ENCODE data around the gene KLK1.
"Not testable (repeated sequence)": the region's sequence is repeated elsewhere in the genome, so short reads cannot be mapped to it uniquely, and the experiment has no call there.

Gene KLK1

GRCh38 chr19:50812474-50812873 is 11.1 kb downstream of the KLK1 start:
- DNase-seq = no peak

DNA sequence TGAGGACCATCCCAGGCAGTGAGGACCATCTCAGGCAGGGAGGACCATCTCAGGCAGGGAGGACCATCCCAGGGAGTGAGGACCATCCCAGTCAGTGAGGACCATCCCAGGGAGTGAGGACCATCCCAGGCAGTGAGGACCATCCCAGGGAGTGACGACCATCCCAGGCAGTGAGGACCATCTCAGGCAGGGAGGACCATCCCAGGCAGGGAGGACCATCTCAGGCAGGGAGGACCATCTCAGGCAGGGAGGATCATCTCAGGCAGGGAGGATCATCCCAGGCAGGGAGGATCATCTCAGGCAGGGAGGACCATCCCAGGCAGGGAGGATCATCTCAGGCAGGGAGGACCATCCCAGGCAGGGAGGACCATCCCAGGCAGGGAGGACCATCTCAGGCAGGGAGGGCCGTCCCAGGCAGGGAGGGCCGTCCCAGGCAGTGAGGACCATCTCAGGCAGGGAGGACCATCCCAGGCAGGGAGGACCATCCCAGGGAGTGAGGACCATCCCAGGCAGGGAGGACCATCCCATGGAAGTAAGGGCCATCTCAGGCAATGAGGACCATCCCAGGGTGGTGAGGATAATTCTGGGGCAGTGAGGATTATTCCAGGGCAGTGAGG is 11.9 kb downstream of the KLK1 start:
- not testable (repeated sequence) for DNase-seq

DNA sequence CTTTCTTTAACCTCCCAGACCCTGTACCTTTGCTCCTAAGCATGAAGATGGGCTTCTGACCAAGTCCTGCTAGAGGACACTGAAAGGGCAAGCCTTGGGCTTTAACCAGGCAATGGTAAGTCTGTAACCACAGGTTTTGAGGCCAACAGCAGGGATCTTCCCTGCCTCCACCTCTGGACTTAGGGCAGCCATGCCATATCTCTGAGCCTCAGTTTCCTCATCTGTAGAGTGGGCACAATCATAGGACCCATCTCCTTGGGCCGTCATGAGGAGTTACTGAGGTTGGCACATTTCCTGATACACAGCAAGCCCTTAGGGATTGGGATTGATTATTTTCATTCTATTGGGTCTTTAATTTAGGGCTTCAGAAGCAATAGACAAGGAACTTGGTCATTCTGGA is 14.7 kb downstream of the KLK1 start:
- no peak for DNase-seq

GRCh38 chr19:50804420-50805272 is 18.9 kb downstream of the KLK1 start:
- peak; percentile 99 for DNase-seq

DNA sequence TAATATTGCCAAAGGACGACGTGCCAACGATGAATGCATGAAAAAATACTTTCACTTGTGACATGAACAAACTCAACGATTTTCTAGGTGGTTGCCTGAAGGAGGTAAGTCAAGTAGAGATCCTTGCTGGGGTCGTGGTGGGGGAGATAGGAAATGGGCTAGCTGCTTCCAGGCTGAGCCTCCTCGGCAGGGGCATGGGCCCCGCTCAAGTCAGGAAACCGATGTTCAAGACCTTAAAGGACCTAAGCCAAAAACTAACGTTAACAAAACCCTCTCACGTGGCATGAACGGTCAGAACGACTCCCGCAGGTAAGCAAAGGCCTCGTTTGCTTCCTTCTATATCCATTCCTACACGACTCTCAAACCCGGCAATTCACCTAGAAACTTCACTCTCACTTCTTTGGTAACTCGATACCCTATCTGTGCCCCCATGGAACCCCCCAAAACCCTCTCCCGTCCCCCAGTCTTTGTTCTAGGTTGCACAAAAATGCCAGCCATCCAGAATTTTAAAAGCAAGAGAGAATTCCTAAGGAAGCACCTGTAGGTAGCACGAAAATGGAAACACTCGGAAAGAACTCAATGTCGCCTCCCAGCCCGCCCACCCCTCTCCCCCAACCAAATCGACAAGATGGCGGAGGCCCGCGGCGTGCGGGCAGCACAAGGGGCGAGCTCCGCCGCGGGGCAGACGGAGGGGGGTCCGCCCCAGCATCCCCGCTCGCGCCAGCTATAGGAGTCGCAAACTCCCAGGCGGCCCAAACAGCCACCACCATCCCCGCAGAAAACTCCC is 19.8 kb downstream of the KLK1 start:
- DNase-seq = peak in 1 of 2 donors; percentile 12

DNA sequence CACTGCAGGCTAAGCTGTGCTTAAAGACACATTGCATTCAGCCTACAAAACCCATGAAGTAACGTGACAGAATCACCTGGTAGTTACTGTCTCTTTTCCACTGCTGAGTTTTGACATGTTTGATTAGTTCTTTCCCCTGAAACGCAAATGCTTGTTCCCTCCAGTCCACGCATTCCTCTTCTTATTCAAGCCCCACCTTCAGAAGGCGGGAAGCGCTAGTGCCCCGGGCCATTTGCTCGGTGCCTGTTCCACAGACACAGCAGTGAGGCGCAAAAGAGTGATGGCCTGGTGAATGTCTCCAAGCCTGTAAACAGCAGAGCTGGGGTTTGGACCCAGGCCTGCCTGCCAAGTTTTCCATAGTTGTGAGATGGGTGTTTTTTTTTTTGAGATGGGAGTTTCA is 22.5 kb downstream of the KLK1 start:
- no peak for DNase-seq

DNA sequence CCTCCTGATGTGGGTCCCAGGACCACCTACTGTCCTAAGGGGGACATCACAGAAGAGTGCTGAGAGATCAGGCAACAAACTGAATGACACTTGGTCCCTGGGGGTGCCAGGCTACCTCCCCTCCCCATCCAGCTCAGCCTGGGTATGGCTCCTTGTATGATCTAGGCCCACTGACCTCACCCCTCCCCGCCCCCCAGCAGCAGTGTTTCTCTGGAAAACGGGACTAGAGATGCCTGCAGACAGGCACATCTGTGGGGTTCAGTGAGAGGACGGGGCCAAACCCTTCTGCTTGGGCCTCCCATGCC is 24.1 kb downstream of the KLK1 start:
- no peak for DNase-seq

- DNase-seq = no peak
Measured at GRCh38 chr19:50798659-50799546, 24.7 kb downstream of the KLK1 start.

DNA sequence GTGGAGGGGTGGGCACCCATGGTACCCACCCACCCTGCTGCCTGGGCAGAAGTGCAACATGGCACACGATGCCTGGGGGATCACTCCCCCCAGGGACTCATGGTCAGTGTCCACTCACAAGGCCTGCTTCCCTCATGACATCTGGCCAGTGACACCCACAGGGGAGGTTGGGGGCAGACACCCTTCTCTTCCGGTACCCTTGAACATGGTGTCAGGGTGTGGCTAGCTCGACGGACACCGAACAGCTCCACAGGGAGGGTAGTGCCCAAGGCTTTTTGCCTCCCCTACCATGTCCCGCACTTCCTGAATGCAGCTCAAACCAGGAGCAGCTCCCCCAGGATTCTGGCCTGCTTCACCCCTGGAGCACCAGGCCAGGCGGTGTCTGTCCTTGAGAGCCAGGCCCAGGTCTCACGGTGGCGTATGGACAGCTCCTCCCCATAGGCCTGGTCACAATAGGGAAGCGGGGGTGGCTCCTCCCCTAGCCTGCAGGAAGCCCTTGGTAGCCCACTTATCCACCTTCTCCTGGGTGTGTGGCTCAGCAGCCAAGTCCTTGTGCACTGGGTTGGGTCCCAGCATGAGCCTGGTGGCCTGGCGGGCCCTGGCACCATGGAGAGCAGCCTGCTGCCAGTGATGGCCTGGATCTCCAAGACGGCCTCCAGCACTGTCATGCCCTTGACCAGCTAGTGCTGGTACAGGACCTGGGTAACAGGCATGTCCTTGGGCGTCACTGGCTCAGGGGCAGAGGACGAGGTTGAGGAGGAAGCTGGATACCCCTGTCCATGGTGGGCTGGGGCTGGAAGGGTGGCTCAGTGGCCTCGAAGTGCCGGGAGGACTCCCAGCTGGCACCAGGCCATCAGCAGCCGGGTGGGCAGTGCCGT is 25.6 kb downstream of the KLK1 start:
- DNase-seq = no peak

GRCh38 chr19:50797429-50797780 is 26.2 kb downstream of the KLK1 start:
- DNase-seq = no peak

DNA sequence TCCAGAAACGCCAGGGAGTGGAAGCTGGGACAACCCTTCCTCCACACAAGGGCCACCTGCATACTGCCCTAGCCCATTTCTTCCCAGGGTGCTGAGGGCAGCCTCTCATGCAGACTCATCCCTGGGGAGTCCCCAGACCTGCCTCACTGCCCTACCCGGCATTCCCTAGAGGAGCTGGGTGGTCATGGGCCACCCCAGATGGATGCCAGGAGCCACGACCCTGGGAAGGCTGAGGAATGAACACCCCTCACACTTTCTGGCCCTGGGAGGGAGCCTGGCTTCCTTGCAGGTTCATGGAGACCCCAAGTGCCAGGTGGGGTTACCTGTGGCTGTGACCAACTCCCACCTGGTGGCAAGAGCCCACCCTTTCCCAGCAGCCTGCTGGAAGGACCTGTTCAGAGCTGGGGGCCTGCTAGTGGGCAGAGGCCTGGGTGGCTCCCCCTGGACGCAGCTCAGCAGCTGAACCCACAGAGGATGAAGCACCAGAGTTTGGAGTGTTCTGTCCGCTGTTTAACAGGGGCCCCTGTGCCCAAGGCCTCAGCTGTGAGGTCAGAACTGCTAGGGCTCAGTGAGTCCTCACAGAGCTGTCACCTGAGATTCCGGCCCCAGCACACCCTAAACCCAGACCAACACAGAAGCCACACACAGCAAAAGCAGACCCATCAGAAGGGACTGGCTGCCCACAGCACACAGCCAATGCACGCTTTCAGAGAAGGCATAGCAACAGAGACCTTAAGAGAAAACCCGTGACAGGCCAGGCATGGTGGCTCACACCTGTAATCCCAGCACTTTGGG is 26.8 kb downstream of the KLK1 start:
- no peak for DNase-seq

DNA sequence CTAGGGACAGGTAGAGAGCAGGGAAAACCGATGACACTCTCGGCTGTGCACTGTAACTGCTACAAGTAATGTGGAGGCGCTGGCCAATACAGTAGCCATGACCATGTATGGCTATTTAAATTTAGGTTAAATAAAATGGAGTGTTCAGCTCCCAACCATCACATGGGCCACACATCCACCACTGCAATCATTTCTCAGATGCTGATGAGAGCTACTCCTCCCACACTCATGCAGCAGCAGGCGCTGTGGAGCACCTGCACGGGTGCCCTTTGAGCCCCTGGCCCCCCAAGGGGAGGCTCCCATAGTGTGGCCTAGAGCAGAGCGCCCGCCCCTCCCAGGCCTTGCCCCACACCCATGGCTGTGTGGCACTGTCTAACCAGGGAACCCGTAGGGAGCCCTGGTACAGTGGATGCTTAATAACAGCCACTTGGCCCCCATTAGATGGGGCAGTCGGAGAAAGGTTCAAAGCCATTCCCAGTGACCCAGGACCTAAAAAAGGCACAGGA is 27.4 kb downstream of the KLK1 start:
- DNase-seq = no peak

GRCh38 chr19:50795664-50796073 is 27.9 kb downstream of the KLK1 start:
- no peak for DNase-seq

DNA sequence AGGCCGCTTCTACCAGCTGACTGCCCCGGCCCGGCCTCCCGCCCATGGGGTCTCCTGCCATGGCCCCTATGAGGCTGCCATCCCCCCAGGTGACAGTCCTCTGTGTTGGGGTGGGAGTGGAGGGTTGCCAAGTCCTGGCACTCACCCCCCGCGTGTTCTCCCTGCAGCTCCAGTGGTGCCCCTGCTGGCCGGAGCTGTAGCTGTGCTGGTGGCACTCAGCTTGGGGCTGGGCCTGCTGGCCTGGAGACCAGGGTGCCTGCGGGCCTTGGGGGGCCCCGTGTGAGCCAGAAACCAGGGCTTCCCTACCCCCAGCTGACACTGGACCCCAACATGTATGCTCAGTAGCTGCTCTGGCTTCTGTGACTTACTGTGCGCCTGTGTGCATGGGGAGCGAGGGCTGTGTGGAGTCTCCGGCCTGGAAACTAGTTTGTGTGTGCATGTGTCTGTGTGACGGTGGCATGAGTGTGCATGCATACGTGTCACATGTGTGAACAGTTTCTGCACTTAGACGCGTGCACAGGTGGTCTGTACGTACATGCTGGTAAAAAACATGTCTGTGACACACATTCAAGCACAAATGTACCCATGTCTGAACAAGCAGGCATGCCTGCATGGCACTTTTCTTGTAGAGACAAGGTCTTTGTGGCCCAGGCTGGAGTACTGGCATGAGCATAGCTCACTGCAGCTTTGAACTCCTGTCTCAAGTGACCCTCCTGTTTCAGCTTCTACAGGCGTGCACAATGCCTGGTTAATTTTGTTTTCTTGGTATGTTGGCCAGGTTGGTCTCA is 28.5 kb downstream of the KLK1 start:
- no peak for DNase-seq

DNA sequence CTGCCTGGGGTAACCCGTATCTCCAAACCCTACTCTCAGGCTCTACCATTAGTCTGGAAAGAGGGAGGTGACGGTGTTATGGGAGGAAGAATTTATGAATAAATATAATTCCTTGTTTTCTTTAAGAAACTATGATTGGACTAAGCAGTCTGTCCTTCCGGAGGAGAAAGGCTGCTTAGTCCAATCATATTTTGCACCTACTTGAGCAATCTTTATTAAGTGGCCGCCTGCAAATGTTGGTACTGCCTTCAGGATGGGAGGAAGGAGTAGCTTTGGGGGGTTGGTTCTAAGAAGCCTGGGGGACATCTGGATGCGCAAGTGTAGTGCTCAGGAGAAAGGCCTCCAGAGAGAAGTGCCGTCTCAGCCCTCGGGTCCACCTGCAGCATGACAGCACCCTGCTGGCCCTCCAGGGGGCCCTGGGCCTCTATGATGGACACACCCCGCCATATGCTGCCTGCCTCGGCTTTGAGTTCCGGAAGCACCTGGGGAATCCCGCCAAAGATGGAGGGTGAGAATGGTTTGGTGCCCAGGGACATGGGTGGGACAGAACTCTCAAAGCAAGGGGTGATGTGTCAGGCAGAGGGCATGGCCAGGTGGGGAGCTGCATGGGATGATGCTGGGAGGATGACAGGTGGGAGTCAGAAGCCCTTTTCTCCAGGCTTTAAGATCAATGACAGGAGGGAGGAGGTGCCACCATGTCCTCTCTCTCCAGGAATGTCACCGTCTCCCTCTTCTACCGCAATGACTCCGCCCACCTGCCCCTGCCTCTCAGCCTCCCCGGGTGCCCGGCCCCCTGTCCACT is 29.3 kb downstream of the KLK1 start:
- DNase-seq = no peak

DNA sequence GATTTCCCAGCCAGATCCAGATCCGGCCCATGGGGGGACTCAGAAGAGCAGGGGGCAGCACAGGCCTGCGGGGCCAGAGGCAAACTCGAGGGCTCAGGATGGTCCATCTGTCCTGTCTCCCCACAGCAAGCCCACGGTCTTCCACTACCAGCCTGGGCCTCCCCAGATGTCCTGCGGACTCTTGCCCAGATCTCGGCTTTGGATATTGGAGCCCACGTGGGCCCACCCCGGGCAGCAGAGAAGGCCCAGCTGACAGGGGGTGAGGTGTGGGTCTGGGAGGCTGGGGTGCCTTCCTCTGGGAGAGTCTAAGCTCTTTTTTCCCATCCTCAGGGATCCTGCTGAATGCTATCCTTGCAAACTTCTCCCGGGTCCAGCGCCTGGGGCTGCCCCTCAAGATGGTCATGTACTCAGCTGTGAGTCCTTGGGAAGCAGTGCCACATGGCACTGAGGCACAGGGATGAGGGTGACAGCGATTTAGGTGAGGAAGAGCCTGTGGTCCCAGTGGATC is 30.0 kb downstream of the KLK1 start:
- no peak for DNase-seq

DNA sequence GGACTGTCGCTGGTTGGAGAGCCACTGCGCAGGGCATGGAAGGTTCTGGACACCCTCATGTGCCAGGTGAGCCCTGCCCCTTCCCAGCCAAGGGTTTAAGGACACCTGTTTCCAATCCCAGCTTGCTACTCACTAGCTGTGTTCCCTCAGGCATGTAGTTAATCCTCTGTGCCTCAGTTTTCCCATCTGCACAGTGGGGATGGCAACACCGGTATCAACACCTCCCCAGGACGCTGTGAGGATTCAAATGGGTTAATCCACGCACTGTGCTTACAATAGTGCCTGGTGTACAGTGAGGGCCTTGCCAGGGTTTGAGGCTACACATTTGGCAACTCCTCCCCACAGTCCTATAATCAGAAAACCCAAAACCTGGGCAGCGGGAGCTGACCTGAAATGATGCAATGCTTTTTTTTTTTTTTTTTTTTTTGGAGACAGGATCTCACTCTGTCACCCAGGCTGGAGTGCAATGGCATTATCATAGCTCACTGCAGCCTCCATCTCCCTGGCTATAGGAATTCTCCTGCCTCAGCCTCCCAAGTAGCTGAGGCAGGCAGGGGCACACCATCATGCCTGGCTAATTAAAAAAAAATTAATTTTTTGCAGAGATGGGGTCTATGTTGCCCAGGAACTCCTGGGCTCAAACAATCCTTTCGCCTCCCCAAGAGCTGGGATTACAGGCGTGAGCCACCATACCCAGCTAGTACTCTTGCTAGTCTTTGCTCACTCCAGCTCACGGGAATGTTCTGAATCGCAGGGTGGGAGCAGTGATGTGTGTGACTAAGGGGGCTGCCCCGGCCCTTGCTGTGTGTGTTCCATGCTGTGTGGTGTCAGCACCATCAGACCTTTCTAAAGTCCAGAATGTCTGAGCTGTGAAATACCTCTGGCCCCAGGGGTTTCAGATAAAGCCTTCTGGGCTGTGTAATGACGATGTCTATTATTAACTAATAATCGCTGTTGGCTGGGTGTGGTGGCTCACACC is 31.0 kb downstream of the KLK1 start:
- DNase-seq = no peak

All from CD4-positive, alpha-beta T cell treated with Interleukin-4 for 1 hour (primary cell).